WTC11 (cell line): ENCODE results near the gene MTX2. TPM values are rescaled to one million over a fixed set of nuclear protein-coding genes. Genes with fewer than 3 reads are reported as not detected.

Experiments
- ATAC-seq: fragments of 200-7000 bp; cut with Tn5 transposase; 2 replicates; pipeline ENCODE4 v1.10.0; 2021; ENCODE audit warnings: mild to moderate bottlenecking, moderate library complexity
- CTCF ChIA-PET: fragments of 300-600 bp; sonication (Branson Sonifier 250); formaldehyde crosslinking; loops from one replicate; lab custom pipeline; 2021; ENCODE audit warnings: antibody characterized with exemption; lab: Charles Lee
- POLR2A ChIA-PET: fragments of 350-600 bp; sonication (Branson Sonifier 250); formaldehyde crosslinking; loops from one replicate; lab custom pipeline; 2021; ENCODE audit warnings: antibody characterized with exemption; lab: Charles Lee
- DNase-seq: peaks from one replicate; pipeline ENCODE4 v3.0.0; 2021; ENCODE audit warnings: low spot score
- H3K27ac Mint-ChIP-seq: 2 replicates; pipeline ENCODE4 v1.8.0; 2021; ENCODE audit warnings: mixed read lengths
- H3K27me3 Mint-ChIP-seq: 2 replicates; pipeline ENCODE4 v1.8.0; 2021; ENCODE audit warnings: low read depth, mild to moderate bottlenecking, moderate library complexity, mixed read lengths
- H3K36me3 Mint-ChIP-seq: 2 replicates; pipeline ENCODE4 v1.8.0; 2021; ENCODE audit warnings: mixed read lengths
- H3K4me1 Mint-ChIP-seq: 2 replicates; pipeline ENCODE4 v1.8.0; 2022; ENCODE audit warnings: mixed read lengths
- H3K4me3 Mint-ChIP-seq: 2 replicates; pipeline ENCODE4 v1.8.0; 2021; ENCODE audit warnings: mild to moderate bottlenecking, moderate library complexity, mixed read lengths
- H3K9me3 Mint-ChIP-seq: 2 replicates; pipeline ENCODE4 v1.8.0; 2021; ENCODE audit warnings: mixed read lengths
- ARID4B ChIP-seq: sonication (generic); formaldehyde crosslinking; IDR thresholded peaks from 2 replicates; pipeline ENCODE4 v1.8.0; 2023; ENCODE audit warnings: missing genetic modification reagents, mild to moderate bottlenecking, borderline replicate concordance
- CREB1 ChIP-seq: sonication (generic); formaldehyde crosslinking; IDR thresholded peaks from 2 replicates; pipeline ENCODE4 v1.8.0; 2023; ENCODE audit warnings: mild to moderate bottlenecking, missing genetic modification reagents
- CREM ChIP-seq: sonication (generic); formaldehyde crosslinking; IDR thresholded peaks from 2 replicates; pipeline ENCODE4 v1.8.1; 2022; ENCODE audit warnings: mild to moderate bottlenecking, missing genetic modification reagents, moderate library complexity
- CTCF ChIP-seq: fragments of 200-600 bp; IDR thresholded peaks from 2 replicates; pipeline ENCODE4 v1.8.0; 2022; ENCODE audit warnings: antibody characterized with exemption
- E2F4 ChIP-seq: sonication (generic); formaldehyde crosslinking; IDR thresholded peaks from 2 replicates; pipeline ENCODE4 v1.8.1; 2022; ENCODE audit warnings: low read depth, mild to moderate bottlenecking, moderate library complexity, missing genetic modification reagents, borderline replicate concordance
- EMX1 ChIP-seq: fragments of 250-450 bp; sonication (Bioruptor Pico); IDR thresholded peaks from 2 replicates; pipeline ENCODE4 v1.8.0; 2021; ENCODE audit warnings: mild to moderate bottlenecking
- ERG ChIP-seq: fragments of 250-450 bp; sonication (Bioruptor Pico); IDR thresholded peaks from 2 replicates; pipeline ENCODE4 v1.8.0; 2021; ENCODE audit warnings: mild to moderate bottlenecking
- ESRRA ChIP-seq: sonication (generic); formaldehyde crosslinking; IDR thresholded peaks from 2 replicates; pipeline ENCODE4 v1.8.1; 2022; ENCODE audit warnings: mild to moderate bottlenecking, missing genetic modification reagents, borderline replicate concordance
- FOXK1 ChIP-seq: sonication (generic); formaldehyde crosslinking; IDR thresholded peaks from 2 replicates; pipeline ENCODE4 v1.8.0; 2022; ENCODE audit warnings: mild to moderate bottlenecking, moderate library complexity, missing genetic modification reagents
- HMGA2 ChIP-seq: fragments of 250-450 bp; sonication (Bioruptor Pico); IDR thresholded peaks from 2 replicates; pipeline ENCODE4 v1.4.0; 2021; ENCODE audit warnings: mild to moderate bottlenecking, moderate library complexity
- HMGXB4 ChIP-seq: sonication (generic); formaldehyde crosslinking; IDR thresholded peaks from 2 replicates; pipeline ENCODE4 v1.8.1; 2023; ENCODE audit warnings: mild to moderate bottlenecking, moderate library complexity, missing genetic modification reagents
- IRF2 ChIP-seq: sonication (generic); formaldehyde crosslinking; IDR thresholded peaks from 2 replicates; pipeline ENCODE4 v1.8.0; 2022; ENCODE audit warnings: low read depth, missing genetic modification reagents, borderline replicate concordance
- MAX ChIP-seq: sonication (generic); formaldehyde crosslinking; IDR thresholded peaks from 2 replicates; pipeline ENCODE4 v1.8.0; 2022; ENCODE audit warnings: mild to moderate bottlenecking, missing genetic modification reagents
- NFE2L1 ChIP-seq: sonication (generic); formaldehyde crosslinking; IDR thresholded peaks from 2 replicates; pipeline ENCODE4 v1.8.1; 2023; ENCODE audit warnings: missing genetic modification reagents
- RORB ChIP-seq: fragments of 250-450 bp; sonication (Bioruptor Pico); IDR thresholded peaks from 2 replicates; pipeline ENCODE4 v1.9.0; 2021; ENCODE audit warnings: mild to moderate bottlenecking
- SOX15 ChIP-seq: fragments of 250-450 bp; sonication (Bioruptor Pico); IDR thresholded peaks from 2 replicates; pipeline ENCODE4 v1.9.0; 2021; ENCODE audit warnings: mild to moderate bottlenecking
- SP1 ChIP-seq: sonication (generic); formaldehyde crosslinking; conservative IDR thresholded peaks from 2 replicates; pipeline ENCODE4 v1.8.1; 2022; ENCODE audit warnings: missing genetic modification reagents
- USF2 ChIP-seq: sonication (generic); formaldehyde crosslinking; IDR thresholded peaks from 2 replicates; pipeline ENCODE4 v1.8.1; 2023; ENCODE audit warnings: mild to moderate bottlenecking, missing genetic modification reagents, moderate library complexity
- ZMAT4 ChIP-seq: fragments of 250-450 bp; sonication (Bioruptor Pico); IDR thresholded peaks from 2 replicates; pipeline ENCODE4 v1.9.0; 2021; ENCODE audit warnings: mild to moderate bottlenecking
- ZNF121 ChIP-seq: sonication (generic); formaldehyde crosslinking; IDR thresholded peaks from 2 replicates; pipeline ENCODE4 v1.8.0; 2023; ENCODE audit warnings: missing genetic modification reagents
- ZSCAN18 ChIP-seq: fragments of 250-450 bp; sonication (Bioruptor Pico); IDR thresholded peaks from 2 replicates; pipeline ENCODE4 v2.1.2; 2022; ENCODE audit warnings: mild to moderate bottlenecking, moderate library complexity
- total RNA-seq: library from RNA; stranded (reverse); gene quantifications from 3 replicates; pipeline ENCODE4 v1.2.3, GENCODE V29; 2021

MTX2 gene
- total RNA-seq, 1 experiment from 2014 or later, result 33.6 TPM

- TF ChIP-seq NFE2L1 (peak; percentile 62; the same call in 1 of the 2 replicates), FOXK1 (CRISPR knock-in tag) (peak; percentile 61; the same call in 1 of the 2 replicates), ESRRA (CRISPR knock-in tag) (peak; percentile 85; the same call in 1 of the 2 replicates), ZMAT4 (no peak), IRF2 (no peak), SP1 (CRISPR knock-in tag) (peak; percentile 83), CREM (CRISPR knock-in tag) (peak; percentile 89), MAX (CRISPR knock-in tag) (peak; percentile 70; the same call in 1 of the 2 replicates), ARID4B (CRISPR knock-in tag) (0 out of 2 replicates have a peak, but pooled peaks have one; percentile 53)
- TF ChIP-seq, all 79 proteins: peak for 18
Measured at GRCh38 chr2:176269319-176270099, at the start of gene MTX2 (continued).

- no peak overlapping the region for H3K4me3 Mint-ChIP-seq
- CTCF ChIA-PET, result no interaction called here
- H3K9me3 Mint-ChIP-seq, result no peaks in the 10 kb centered on the region
- H3K27me3 Mint-ChIP-seq, result peaks cover 14% of the 10 kb centered on the region
- no peak for DNase-seq
- H3K36me3 Mint-ChIP-seq, result no peaks in the 10 kb centered on the region
- POLR2A ChIA-PET, result no interaction called here
- no peak for ATAC-seq
- H3K4me1 Mint-ChIP-seq, result no peaks in the 10 kb centered on the region
- H3K27ac Mint-ChIP-seq, result no peak overlapping the region
- no peak for TF ChIP-seq HMGA2 (CRISPR knock-in tag)
- no peak for TF ChIP-seq USF2
- no peak for TF ChIP-seq FOXK1 (CRISPR knock-in tag)
- TF ChIP-seq HMGXB4, result no peak
- TF ChIP-seq ESRRA (CRISPR knock-in tag), result no peak
- no peak for TF ChIP-seq CREB1 (CRISPR knock-in tag)
- TF ChIP-seq CTCF, result no peak
- TF ChIP-seq E2F4 (CRISPR knock-in tag), result no peak
- no peak for TF ChIP-seq RORB (CRISPR knock-in tag)
- TF ChIP-seq ERG (CRISPR knock-in tag), result no peak
- no peak for TF ChIP-seq SOX15 (CRISPR knock-in tag)
- TF ChIP-seq ZNF121 (CRISPR knock-in tag), result no peak
- no peak for TF ChIP-seq EMX1 (CRISPR knock-in tag)
- no peak for TF ChIP-seq ZSCAN18
Measured at GRCh38 chr2:176227874-176228273, 41.4 kb upstream of the MTX2 start.
